Measurements from ENCODE around the gene SKAP1.
"Not testable (repeated sequence)": the region's sequence is repeated elsewhere in the genome, so short reads cannot be mapped to it uniquely, and the experiment has no call there.

SKAP1 gene

GRCh38 chr17:48368352-48368908 is 61.6 kb downstream of the SKAP1 start:
- DNase-seq = no peak

GRCh38 chr17:48363161-48363560 is 66.9 kb downstream of the SKAP1 start:
- DNase-seq = no peak

DNA sequence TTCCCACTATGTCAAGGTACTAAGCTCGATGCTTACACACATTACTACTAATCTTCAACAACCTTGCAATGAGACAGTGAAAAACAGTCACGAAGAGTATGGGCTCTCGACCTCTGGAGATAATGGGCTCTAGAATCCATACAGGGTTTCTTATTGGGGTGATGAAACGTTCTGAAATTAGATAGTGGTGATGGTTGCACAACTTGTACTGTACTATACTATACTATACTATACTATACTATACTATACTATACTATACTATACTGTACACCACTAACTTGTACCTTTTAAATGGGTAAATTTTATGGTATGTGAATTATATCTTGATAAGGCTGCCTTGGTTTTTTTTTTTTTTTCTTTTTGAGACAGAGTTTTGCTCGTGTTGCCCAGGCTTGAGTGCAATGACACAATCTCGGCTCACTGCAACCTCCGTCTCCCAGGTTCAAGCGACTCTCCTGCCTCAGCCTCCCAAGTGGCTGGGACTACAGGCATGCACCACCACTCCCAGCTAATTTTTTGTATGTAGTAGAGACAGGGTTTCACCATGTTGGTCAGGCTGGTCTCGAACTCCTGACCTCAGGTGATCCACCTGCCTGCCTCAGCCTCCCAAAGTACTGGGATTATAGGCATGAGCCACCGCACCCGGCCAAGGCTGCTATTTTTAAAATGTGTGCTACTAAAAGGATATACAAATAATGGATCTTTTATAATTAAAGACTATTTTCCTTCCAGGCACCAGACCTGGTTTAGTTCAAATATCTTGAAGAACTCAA is 69.0 kb downstream of the SKAP1 start:
- DNase-seq = not testable (repeated sequence)

GRCh38 chr17:48357779-48358602 is 72.0 kb downstream of the SKAP1 start:
- DNase-seq = no peak

DNA sequence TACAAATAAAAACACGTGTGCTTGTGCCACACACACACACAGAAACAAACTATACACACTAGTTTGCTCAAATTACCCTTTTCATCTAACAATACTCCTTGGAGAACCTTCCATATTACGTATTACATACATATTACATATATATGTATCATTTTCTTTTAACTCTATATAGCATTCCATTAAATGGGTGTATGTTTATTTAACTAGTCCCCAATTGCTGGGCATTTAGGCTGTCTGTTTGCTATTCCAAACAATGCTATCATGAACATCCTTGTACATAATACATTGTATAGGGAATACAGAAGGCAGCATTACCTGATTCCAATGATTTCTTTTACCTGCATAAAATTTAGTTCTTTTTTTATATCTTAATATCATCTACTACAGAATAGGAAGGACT is 73.1 kb downstream of the SKAP1 start:
- no peak for DNase-seq

DNA sequence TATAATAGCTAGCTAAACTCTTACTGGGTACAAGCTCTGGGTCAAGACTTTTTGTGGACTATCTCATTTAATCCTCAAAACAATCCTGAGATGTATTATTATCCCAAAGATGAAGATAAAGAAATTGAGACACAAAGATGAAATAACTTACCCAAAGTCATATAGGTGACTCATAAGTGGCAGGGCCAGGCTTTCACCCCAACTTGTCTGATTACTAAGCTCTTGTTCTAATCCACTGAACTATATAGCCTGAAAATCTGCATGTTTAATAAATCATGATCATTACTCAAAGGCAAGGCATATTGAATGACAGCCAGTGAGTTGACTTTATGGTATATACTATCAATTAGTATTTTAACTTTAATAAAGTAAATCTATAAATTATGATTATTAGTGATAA is 77.4 kb downstream of the SKAP1 start:
- DNase-seq = no peak

DNA sequence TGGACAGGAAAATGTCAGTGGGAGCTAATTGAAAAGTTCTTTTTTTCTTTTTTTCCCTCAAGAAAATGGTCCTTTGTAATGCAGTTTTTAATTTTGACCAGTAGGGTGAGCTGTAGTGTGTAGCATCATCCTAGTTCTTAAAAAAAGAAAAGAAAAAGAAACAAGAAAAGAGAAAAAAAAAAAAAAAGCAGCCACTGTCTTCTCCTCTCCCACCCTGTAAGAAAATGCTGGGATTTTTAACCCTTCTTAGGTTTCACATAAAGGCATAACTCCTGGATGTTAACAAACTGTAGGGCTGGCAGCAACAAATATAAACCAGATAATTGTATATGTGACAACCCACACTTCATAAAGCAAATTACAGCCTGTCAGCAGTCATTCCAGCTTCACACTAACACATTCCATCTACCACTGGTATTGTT is 78.1 kb downstream of the SKAP1 start:
- no peak for DNase-seq

DNA sequence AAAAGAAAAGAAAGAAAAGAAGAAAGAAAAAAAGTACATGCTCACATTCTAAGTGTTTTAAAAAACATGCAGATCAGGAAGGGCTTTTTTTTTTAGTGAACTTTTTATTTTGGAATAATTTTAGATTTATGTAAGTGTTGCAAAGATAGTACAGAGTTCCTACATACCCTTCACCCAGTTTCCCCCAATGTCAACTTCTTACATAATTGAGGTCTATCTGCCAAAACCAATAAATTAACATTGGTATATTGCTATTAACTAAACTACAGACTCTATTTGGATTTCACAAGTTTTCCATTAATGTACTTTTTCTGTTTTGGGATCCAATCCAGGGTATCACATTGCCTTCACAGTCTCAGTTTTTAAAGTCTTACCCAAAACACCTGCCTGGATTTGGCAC is 81.7 kb downstream of the SKAP1 start:
- DNase-seq = no peak

- DNase-seq = no peak
These were observed 82.8 kb downstream of the SKAP1 start for GRCh38 chr17:48347177-48347576.

DNA sequence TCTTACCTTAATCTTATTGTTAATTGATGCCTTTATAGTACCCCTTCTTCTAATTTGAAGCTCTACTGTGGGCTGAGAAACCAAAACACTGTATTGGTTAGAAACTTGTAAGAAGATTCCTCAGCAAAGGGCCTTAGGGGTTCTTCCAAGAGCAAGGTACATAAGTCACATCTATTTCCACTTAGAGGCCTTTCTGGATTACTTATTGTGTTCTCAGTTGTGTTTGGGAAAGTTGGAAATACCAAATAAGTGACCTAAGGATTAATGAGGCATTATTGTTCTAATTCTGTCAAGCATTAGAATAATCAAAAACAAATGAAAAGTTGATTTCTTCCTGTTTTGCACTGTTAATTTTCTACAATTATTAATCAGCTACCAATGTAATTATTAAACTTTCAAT is 85.8 kb downstream of the SKAP1 start:
- DNase-seq = no peak

DNA sequence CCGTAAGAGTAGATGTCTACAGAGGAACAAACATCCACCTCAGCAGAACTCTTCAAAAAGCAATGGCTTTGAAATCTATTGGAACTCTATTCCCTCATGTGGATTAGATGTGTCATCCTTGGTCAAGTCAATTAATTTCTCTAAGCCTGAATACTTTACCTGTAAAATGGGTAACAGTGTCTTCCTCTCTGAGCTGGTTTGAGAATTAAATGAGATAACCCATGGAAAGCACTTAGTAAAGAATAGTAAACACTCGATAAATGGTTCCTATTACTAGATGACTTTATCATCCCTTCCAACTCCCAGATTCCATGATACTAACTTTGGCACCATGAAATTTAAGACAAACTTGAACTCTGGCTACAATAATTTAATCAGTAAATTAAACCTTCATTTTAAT is 89.1 kb downstream of the SKAP1 start:
- no peak for DNase-seq

DNA sequence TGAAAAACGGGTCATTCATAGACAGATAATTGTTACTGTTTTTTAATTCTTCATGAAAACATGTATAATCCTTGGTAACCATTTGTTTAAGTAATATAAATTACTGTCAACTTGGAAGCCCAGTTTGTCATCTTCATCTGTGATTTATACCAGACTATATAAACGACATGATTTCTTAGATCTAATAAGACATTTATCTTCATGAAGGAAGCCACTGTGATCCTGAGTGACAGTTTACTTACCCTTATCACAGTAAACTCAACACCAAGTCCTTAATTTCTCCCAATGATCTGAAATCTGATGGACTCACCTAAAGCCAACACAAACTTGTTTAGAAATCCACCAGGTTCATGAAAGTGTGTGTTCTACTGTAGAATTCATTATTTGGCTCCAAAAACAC is 91.3 kb downstream of the SKAP1 start:
- DNase-seq = no peak

GRCh38 chr17:48337903-48338302 is 92.1 kb downstream of the SKAP1 start:
- not testable (repeated sequence) for DNase-seq

DNA sequence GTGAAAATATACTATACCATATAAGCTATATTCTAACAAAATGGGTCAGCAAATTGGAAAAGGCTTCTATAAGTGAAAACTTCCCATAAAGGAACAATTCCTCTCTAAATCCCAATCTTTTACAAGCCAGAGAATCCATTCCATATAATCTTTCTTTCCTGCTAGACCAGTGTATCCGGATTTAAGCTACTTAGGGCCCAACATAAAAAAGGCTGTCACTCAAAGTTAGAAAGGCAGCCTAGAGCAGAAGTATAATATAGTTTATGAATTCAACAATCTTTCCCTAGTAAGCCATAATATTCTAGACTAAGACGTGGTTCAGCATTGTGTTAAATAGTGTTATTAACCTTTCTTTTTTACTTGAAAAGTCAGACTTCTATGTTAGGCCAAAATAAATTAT is 93.0 kb downstream of the SKAP1 start:
- DNase-seq = no peak

DNA sequence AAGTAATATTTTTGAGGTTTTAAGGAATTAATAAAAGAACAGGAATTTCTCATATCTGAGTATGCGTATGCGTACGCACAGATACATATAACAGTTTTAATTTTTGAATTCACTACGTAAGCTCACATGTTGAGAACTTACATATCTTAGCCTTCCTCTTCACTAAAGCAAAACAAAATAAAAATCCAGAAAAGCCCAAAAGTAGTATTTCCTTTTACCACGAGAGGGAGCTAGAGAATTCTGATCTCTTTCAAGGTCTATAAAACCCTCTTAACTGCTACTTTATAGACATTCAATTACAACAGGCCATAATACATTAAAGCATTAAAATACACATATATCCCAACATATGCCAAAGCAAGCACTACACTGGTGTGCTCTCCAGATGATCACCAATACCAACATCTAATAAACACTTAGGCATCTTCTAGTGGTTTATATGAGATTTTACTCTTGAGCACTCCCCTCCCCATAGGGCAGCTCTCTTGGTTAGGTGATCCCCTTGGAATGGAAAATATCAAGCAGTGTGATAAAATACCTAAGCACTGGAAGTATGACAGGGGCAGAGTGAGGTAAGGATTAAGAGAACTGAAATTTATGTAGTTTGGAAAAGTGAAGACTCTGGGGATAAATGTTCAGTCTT is 94.0 kb downstream of the SKAP1 start:
- no peak for DNase-seq

DNA sequence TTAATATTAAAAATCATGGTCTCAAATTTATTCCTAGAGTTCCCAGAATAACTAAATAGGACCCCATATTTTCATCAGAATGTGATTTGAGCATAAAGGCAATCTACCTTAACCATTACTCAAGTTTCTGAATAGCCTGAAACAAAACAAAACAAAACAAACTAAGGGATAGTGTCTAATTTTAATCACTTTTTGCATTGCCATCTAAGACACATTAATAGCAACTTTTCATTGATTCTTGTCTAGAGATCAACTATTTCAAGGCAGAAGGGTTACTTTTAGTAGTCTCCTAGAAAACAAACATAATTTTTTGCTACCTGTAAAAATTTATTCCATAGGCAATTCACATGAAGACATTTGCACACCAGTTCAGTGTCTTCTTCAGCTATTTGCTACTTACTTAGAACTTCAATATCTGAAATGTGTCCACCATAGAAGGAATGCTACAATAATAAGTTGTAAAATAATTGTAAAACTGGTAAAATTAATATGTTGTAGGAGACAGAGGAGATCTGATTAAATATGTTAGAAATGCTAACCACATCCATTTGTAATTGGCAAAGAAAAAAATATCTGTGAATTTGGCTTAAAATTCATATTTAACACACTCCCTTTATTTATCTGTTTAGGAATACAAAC is 94.7 kb downstream of the SKAP1 start:
- no peak for DNase-seq

GRCh38 chr17:48333034-48333530 is 96.9 kb downstream of the SKAP1 start:
- no peak for DNase-seq

DNA sequence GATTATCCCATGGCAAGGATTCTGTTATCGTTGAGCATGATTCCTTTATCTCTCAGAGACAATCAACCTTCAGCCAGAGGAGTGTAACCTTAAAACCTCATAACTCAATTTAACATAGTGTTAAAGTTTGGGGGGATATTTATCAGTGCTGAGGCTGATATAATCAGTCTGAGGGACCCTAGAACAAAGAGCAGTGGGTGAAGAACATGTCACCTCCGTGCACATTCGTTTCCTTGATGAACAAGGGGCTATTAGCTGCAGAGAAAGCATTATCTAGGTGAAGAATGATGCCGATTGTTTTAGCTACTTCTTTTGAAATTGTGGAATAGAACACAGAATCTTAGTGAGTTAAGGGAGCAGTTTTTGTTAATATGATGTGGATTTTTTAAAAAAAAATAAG is 99.1 kb downstream of the SKAP1 start:
- DNase-seq = no peak

DNA sequence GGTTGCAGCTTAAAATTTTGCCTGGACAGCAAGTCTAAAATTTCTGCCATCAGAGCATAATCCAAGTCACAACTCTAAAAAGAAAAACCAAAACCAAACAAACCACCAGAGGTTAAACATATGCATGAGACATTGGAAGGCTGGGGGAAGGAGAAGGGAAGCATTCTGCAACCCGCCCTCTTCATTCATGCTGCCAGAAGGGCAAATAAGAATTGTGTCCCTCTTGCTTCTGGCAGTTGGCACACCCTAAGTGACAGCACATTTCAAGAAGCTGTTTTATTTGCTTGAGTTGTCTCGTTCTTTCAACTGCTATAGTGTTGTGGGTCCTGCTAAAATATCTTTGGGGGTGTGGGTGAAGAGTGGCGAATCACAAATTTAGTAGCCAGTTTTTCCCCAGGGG is 99.6 kb downstream of the SKAP1 start:
- DNase-seq = no peak

- DNase-seq = no peak
These were observed 101.6 kb downstream of the SKAP1 start for GRCh38 chr17:48328457-48328856.

DNA sequence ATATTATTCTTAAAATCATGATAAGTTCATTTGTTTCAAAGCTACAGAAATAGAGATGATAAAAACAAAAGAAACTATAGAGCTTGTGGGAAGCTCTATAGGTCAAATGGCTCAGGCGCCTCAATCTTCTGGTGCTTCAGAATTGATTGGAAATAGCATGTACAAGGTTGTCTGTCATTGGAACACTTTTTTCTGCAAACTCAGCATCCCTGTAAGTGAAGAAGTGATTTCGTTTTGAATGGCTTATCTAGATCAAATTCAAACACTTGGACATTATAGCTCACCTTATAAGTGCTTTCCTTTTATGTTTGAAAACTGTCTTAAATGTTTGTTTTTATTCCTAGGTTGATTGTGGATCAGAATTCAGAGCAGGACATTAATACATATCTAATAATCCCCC is 103.7 kb downstream of the SKAP1 start:
- no peak for DNase-seq

GRCh38 chr17:48322060-48322459 is 108.0 kb downstream of the SKAP1 start:
- no peak for DNase-seq
